ENCODE measurements around the gene ATRNL1. TPM values are rescaled to one million over a fixed set of nuclear protein-coding genes. Genes with fewer than 3 reads are reported as not detected.

The ATRNL1 gene
- total and polyA plus RNA-seq, 2 experiments from 2014 or later = 4.8 to 29.7 TPM

GRCh38 chr10:115056186-115056585 is 37.0 kb upstream of the ATRNL1 start:
- ATAC-seq = no peak
- Mint-ChIP-seq H3K4me3 (no peak overlapping the region), H3K27ac (no peak overlapping the region), H3K9me3 (no peaks in the 10 kb centered on the region), H3K27me3 (ENCODE audit: insufficient read depth, low read depth, poor library complexity) (peaks cover 9% of the 10 kb centered on the region), H3K4me1 (peaks cover 19% of the 10 kb centered on the region), H3K36me3 (ENCODE audit: low read depth) (no peaks in the 10 kb centered on the region)
- TF ChIP-seq, protein P1, sequence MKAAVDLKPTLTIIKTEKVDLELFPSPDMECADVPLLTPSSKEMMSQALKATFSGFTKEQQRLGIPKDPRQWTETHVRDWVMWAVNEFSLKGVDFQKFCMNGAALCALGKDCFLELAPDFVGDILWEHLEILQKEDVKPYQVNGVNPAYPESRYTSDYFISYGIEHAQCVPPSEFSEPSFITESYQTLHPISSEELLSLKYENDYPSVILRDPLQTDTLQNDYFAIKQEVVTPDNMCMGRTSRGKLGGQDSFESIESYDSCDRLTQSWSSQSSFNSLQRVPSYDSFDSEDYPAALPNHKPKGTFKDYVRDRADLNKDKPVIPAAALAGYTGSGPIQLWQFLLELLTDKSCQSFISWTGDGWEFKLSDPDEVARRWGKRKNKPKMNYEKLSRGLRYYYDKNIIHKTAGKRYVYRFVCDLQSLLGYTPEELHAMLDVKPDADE (IDR thresholded peaks at IDR 0.05) = no peak
- TF ChIP-seq STAT1 (IDR thresholded peaks at IDR 0.05; ENCODE audit: unreplicated experiment) = no peak
- TF ChIP-seq REST (IDR thresholded peaks at IDR 0.05; ENCODE audit: unreplicated experiment) = no peak
- no peak for TF ChIP-seq CREB1 (CRISPR knock-in tag; IDR thresholded peaks at IDR 0.05; ENCODE audit: low read depth)
- TF ChIP-seq NANOG (IDR thresholded peaks at IDR 0.05; ENCODE audit: borderline replicate concordance) = no peak
- no peak for TF ChIP-seq ZNF114 (CRISPR knock-in tag; IDR thresholded peaks at IDR 0.05)
- no peak for TF ChIP-seq POLR2AphosphoS5 (IDR thresholded peaks at IDR 0.05; ENCODE audit: low read depth)
- TF ChIP-seq JUNB (IDR thresholded peaks at IDR 0.05; ENCODE audit: unreplicated experiment) = no peak
- no peak for TF ChIP-seq ZNF462 (CRISPR knock-in tag; IDR thresholded peaks at IDR 0.05)
- TF ChIP-seq CTCF (conservative IDR thresholded peaks at IDR 0.05; ENCODE audit: low read depth in 2 of 2) = no peak
- no peak for TF ChIP-seq ZNF331 (CRISPR knock-in tag; IDR thresholded peaks at IDR 0.05; ENCODE audit: low read depth)
- TF ChIP-seq EZH2phosphoT487 (IDR thresholded peaks at IDR 0.05; ENCODE audit: unreplicated experiment) = no peak
- no peak for TF ChIP-seq EZH2 (IDR thresholded peaks at IDR 0.05; ENCODE audit: low read depth, unreplicated experiment)
- Histone ChIP-seq H3F3A (replicated peaks; ENCODE audit: low read depth) (no peaks in the 10 kb centered on the region), H4K20me1 (replicated peaks; ENCODE audit: insufficient read depth) (no peaks in the 10 kb centered on the region), H3K79me2 (replicated peaks; ENCODE audit: insufficient read depth) (no peaks in the 10 kb centered on the region), H3K4me3 (no peak overlapping the region), H3K4me1 (ENCODE audit: insufficient read depth) (peaks cover 36% of the 10 kb centered on the region), H3K4me2 (no peak overlapping the region), H3K36me3 (ENCODE audit: insufficient read depth) (no peaks in the 10 kb centered on the region), H3K27me3 (ENCODE audit: insufficient read depth) (no peaks in the 10 kb centered on the region), H2AFZ (0 out of 2 replicates have a peak overlapping the region, but pooled peaks have one; percentile 7), H3K27ac (ENCODE audit: low read depth) (no peak overlapping the region), H3K9me2 (ENCODE audit: insufficient read depth) (no peaks in the 10 kb centered on the region)
- peak; percentile 56 for DNase-seq (ENCODE audit: low spot score)

Data from GM23338 (cell line).